ENCODE data around the gene SLC9A1. TPM values are rescaled to one million over a fixed set of nuclear protein-coding genes. Genes with fewer than 3 reads are reported as not detected.

SLC9A1 gene
- total and polyA plus RNA-seq, 2 of the 8 experiments (the other 6 are each of a cell fraction or from before 2014, with no cell fraction given): 11.3 to 25.1 TPM

- no peak for TF ChIP-seq POLR2A (IDR thresholded peaks at IDR 0.05; ENCODE audit: control extremely low read depth in 1 of 2, low read depth in 2 of 2, low read length in 2 of 2)
- no peak for TF ChIP-seq CHD7 (IDR thresholded peaks at IDR 0.05; ENCODE audit: insufficient replicate concordance, low read length)
Observed at GRCh38 chr1:27166351-27166802, 11.5 kb upstream of the SLC9A1 start (continued).

Data from H1 (cell line).